8988T (cell line): ENCODE results near the gene SH3RF2.

ENCODE experiments used
- DNase-seq: peaks from one replicate; pipeline ENCODE4 v3.0.0; 2011

Gene SH3RF2

GRCh38 chr5:146051678-146052077, 115.3 kb downstream of the SH3RF2 start:
- DNase-seq, result no peak

DNA sequence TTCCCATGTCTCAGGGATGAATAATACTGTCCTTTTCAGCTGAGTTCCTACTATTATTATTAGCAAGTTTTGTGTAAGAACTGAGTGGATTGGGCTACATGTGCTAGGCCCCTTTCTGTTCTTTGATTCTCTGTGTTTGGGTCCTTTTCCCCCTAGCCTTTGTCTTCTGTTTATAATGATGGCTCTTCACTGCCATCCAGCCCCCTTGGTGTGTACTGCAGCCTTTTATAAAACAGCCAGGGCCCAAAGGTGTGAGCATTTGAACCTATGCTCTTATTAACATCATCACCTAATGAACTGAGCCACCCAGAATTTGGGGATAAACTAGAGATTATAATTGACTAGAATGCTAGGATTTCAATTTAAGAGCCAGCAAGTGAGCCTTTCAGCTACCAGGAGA, 116.4 kb downstream of the SH3RF2 start:
- DNase-seq, result no peak

DNA sequence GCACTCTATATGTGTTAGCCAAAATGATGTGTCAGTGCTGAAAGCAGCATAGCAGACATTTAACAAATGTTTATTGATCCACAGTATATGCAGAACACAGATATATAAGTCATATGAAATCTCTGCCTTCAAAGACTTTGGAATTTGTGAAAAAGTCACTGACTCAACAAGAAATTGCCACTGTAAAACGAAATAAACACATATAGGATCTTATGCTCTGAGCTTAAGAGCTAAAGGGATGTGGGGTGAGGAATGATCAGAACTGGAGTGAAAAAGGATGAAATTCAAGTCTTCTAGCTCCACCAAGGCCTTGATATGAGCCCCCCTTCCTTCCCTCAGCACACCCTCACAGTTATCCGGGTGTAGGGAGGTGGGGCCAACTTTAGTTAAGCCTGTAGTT, 119.1 kb downstream of the SH3RF2 start:
- DNase-seq, result no peak

- DNase-seq, result no peak
Observed at GRCh38 chr5:146059460-146060220, 123.3 kb downstream of the SH3RF2 start.

- no peak for DNase-seq
Observed at GRCh38 chr5:146060221-146060585, 123.8 kb downstream of the SH3RF2 start.

GRCh38 chr5:146066968-146067367, 130.6 kb downstream of the SH3RF2 start:
- DNase-seq, result no peak

- DNase-seq, result no peak
Observed at GRCh38 chr5:146068206-146068605, 131.8 kb downstream of the SH3RF2 start.

- no peak for DNase-seq
Observed at GRCh38 chr5:146068977-146069779, 132.8 kb downstream of the SH3RF2 start.

- no peak for DNase-seq
Observed at GRCh38 chr5:146069780-146070099, 133.4 kb downstream of the SH3RF2 start.

DNA sequence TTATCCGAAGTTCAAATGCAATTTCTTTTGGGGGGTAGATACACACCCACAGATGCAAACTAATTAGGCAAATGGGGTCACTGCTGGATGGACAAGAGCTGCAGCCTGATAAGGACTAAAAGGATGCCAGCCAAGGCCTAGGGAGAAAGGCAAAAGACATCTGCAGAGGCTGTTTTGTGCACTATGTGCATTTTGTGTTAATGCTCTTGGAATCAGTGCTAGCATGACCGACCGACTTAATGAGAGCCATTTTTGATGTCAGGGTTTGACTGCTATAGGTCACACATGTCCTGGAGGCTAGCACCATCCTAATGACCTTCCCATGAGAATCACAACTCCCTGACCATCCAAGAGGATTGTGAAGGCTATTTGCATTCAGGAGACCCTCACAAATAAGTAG, 134.4 kb downstream of the SH3RF2 start:
- DNase-seq, result no peak

DNA sequence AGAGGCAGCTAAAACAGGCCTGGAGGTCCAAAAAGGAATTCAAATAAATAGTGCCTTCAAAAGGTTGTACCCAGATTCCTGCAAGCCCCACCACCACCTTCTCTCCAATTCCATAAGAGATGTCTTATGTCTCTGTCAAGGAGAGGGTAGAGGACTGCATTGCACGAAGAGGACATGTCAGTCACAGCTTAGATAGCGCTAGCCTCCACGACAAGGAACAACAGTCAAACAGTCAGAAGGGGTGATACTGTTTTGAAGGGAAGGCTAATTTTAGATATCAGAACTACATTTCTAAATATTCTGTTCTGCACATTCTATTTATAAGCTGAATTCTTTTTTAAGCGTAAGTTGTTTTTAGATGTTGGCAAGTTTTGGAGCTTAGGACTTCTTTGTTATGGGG, 134.8 kb downstream of the SH3RF2 start:
- DNase-seq, result no peak

DNA sequence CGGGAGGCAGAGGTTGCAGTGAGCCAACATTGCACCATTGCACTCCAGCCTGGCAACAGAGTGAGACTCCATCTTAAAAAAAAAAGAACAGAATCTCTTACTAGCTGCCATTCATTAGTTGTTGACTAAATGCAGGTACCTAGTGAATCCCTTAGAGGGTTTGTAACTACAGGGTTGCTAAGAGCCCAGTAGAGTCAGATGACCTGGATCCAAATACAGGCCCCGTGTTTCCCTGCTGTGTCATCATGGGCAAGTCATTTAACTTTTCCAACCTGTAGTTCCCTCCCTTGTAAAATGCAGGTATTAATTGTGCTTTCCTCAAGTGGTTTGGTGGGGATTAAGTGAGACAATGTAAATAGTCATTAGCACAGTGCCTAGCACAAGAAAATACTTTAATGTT, 136.2 kb downstream of the SH3RF2 start:
- no peak for DNase-seq

- no peak for DNase-seq
Observed at GRCh38 chr5:146073239-146073900, 137.0 kb downstream of the SH3RF2 start.

GRCh38 chr5:146076028-146076427, 139.7 kb downstream of the SH3RF2 start:
- no peak for DNase-seq

DNA sequence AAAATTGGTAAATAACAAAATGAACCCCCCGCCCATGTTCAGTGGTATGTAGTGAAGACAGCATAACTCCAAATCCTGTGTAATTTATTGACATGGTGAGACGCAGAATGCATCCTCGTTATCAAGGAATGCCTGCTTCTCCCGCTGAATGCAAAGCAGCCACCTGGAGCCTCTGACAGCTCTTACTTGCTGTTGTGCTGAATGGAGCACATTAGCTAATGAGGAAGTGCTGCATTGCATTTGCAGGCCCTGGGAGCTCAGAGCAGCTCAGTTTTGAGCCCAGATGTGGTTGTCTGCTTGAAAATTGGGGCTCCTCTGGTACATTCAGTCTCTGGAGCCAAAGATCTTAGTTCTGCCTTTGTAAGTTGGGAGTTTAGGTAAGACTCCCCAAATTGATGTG, 140.1 kb downstream of the SH3RF2 start:
- no peak for DNase-seq

DNA sequence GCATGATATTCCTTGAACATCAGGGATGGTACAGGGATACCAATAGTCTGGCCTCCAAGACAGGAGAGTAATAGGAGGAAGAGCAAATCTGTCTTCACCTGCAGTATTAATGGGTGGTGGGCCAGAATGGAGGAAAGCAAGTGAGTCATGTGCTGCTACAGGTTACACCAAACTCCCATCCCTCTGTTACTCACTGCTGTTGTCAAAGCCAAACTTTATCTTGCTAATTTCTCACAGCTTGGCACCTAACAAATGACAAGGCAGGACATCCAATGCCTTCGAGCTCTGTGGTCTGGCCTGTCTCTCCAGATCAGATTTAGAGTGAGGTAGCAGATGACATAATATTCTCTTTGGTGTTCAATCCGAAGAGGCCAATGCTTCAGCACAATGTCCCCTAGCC, 142.2 kb downstream of the SH3RF2 start:
- DNase-seq, result no peak

GRCh38 chr5:146079695-146080373, 143.5 kb downstream of the SH3RF2 start:
- no peak for DNase-seq

DNA sequence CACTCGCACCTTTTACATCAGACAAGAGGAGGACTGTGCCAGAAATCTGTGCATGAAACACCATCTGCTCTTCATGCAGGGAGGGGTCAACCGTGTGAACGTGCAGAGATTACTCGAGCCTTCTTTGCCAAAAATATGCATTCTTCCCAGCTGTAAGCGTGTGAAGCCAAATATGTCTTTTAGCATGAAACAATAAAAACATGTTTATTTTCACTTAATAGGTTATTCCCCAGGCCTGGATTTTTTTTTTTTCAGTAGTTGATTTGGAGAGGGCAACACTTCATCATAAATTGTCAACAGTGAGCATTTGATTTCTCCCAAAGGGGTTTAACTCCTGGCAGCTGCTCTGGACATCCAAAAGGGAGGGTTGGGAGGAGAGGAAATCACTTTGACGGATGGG, 145.2 kb downstream of the SH3RF2 start:
- no peak for DNase-seq

GRCh38 chr5:146082798-146083197, 146.4 kb downstream of the SH3RF2 start:
- no peak for DNase-seq

GRCh38 chr5:146084376-146084775, 148.0 kb downstream of the SH3RF2 start:
- DNase-seq, result no peak

DNA sequence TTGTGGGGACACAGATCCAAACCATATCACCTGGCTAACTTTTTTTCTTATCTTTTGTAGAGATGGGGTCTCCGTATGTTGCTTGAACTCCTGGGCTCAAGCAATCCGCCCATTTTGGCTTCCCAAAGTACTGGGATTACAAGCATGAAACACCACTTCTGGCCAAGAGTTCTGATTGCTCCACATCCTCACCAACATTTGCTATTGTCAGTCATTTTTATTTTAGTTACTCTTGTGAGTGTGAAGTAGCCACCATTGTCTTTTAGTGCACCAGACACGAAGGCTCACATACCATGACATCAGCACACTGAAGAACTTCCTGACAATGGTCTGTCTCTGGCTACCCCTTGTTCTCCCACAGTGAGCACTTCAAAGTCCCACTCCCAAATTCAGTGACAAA, 151.7 kb downstream of the SH3RF2 start:
- no peak for DNase-seq

- DNase-seq, result no peak
Observed at GRCh38 chr5:146089287-146089686, 152.9 kb downstream of the SH3RF2 start.

DNA sequence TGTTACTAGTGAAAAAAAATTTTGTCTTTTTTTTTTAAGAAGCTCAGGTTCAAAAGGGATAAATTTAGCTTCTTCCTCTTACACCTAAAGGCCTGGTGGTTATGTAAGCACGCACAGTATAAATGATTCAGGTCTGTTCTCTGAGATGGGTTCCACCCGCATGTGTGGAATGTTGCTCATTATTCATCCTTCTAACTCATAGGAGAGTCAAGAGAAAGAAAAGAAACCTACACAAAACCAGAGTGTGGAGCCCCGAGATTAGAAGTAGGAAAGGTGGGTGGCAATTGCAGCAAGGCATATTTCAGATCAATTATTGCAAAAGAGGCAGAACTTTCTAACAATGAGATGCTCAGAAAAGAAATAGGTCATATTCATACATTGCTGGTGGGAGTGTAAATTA, 155.5 kb downstream of the SH3RF2 start:
- DNase-seq, result no peak

DNA sequence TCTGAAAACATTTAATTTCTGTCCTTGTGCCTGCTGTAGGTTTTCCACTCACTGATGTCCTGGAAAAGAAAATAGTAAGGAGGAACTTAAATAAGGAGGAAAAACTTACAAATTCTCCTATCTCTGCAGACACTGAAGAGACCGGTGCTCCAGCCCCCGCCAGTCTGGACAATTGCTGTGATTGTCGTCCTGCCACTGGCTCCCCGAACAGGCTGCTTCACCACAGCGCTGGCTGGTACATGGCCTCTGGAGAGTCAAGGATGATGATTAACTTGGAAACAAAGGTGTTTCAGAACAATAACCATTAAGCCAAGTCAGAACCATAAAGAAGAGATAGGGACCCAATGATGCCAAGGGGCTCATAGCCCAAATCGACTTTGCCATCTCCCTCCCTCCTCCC, 161.7 kb downstream of the SH3RF2 start:
- no peak for DNase-seq
